H1 (cell line): ENCODE measurements around the gene OLFML2A.

Experiments
- BRCA1 ChIP-seq: IDR thresholded peaks from 2 replicates; pipeline ENCODE4 v1.6.1; 2012; ENCODE audit warnings: low read depth, low read length, improper control_type of control experiment
- CTCF ChIP-seq, 3 experiments: IDR thresholded peaks; 1 replicate in 2 of 3; 2 replicates in 1 of 3; pipeline versions ENCODE4 v1.5.1 to v1.6.1; 2011; ENCODE audit warnings: low read length in 3 of 3, mild to moderate bottlenecking in 3 of 3, inconsistent platforms in 2 of 3, low read depth in 1 of 3, moderate library complexity in 1 of 3; ENCODE audit not compliant: insufficient read depth in 1 of 3; ENCODE audit errors: control extremely low read depth in 1 of 3
- EZH2 ChIP-seq: fragments of 200-600 bp; sonication (generic); IDR thresholded peaks from 2 replicates; pipeline ENCODE4 v1.7.1; 2012; ENCODE audit warnings: low read depth, mild to moderate bottlenecking, moderate library complexity, low read length, inconsistent platforms; ENCODE audit not compliant: severe bottlenecking
- GABPA ChIP-seq: IDR thresholded peaks from 2 replicates; pipeline ENCODE4 v1.6.1; 2011; ENCODE audit warnings: mild to moderate bottlenecking, low read length, moderate library complexity, borderline replicate concordance; ENCODE audit not compliant: insufficient read depth
- HDAC2 ChIP-seq, 2 experiments: fragments of 300-600 bp in 1 of 2; sonication (generic) in 1 of 2; IDR thresholded peaks; 2 replicates each; pipeline ENCODE4 v1.6.1; 2011 to 2012; ENCODE audit warnings: low read depth in 2 of 2, low read length in 2 of 2, mild to moderate bottlenecking in 2 of 2, moderate library complexity in 2 of 2, borderline replicate concordance in 1 of 2, inconsistent platforms in 1 of 2
- MAX ChIP-seq: IDR thresholded peaks from 2 replicates; pipeline ENCODE4 v1.6.1; 2012; ENCODE audit warnings: inconsistent platforms
- POLR2A ChIP-seq, 2 experiments: IDR thresholded peaks; 1 replicate in 1 of 2; 2 replicates in 1 of 2; pipeline ENCODE4 v1.6.1; 2011; ENCODE audit warnings: low read depth in 2 of 2, low read length in 2 of 2, mild to moderate bottlenecking in 2 of 2; ENCODE audit errors: control extremely low read depth in 1 of 2
- POLR2AphosphoS5 ChIP-seq: IDR thresholded peaks from 2 replicates; pipeline ENCODE4 v1.6.1; 2011; ENCODE audit warnings: low read depth, low read length
- RAD21 ChIP-seq, 2 experiments: IDR thresholded peaks in 1 of 2; conservative IDR thresholded peaks in 1 of 2; 2 replicates each; pipeline ENCODE4 v1.6.1; 2011; ENCODE audit warnings: low read depth in 2 of 2, low read length in 2 of 2, improper control_type of control experiment in 1 of 2, inconsistent platforms in 1 of 2, mild to moderate bottlenecking in 1 of 2, moderate library complexity in 1 of 2
- TAF1 ChIP-seq: IDR thresholded peaks from 2 replicates; pipeline ENCODE4 v1.6.1; 2011; ENCODE audit warnings: mild to moderate bottlenecking, low read depth, low read length
- YY1 ChIP-seq: IDR thresholded peaks from 2 replicates; pipeline ENCODE4 v1.6.1; 2011; ENCODE audit warnings: low read depth, mild to moderate bottlenecking, low read length

DNA sequence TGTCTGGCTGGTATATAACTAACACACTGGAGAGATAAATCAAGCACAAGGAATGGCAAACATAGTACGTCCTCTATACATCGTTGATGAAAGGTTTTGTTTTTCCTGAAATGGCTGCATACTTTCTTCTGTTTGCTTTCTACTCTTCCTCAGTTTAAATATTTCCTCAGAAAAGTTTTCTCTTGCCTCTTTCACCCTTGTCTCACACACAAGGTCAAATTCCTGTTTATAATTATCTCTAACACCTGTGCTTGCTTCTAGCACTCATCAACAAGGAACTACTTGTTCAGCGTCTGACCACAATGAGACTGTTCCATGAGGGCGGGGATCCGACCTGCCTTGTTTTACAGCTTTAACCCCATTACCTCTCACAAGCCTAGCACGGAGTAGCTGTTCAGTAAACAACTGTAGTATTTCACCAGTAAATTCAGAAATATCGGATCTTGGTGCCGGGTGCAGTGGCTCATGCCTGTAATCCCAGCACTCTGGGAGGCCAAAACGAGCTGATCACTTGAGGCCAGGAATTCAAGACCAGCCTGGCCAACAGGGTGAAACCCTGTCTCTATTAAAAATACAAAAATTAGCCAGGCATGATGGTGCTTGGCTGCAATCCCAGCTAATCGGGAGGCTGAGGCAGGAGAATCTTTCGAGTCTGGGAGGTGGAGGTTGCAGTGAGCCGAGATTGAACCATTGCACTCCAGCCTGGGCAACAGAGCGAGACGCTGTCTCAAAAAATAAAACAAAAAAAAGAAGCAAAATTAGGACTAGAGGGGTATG lies 42.8 kb upstream of the OLFML2A start:
- TF ChIP-seq CTCF (IDR thresholded peaks at IDR 0.05; ENCODE audit: control extremely low read depth in 1 of 3, insufficient read depth in 1 of 3, low read depth in 1 of 3, low read length in 3 of 3), result no peak
- TF ChIP-seq POLR2A (IDR thresholded peaks at IDR 0.05; ENCODE audit: control extremely low read depth in 1 of 2, low read depth in 2 of 2, low read length in 2 of 2), result no peak
- TF ChIP-seq YY1, result no peak
- no peak for TF ChIP-seq MAX
- no peak for TF ChIP-seq GABPA
- TF ChIP-seq BRCA1, result no peak
- no peak for TF ChIP-seq HDAC2 (IDR thresholded peaks at IDR 0.05; ENCODE audit: borderline replicate concordance in 1 of 2, low read depth in 2 of 2, low read length in 2 of 2)
- TF ChIP-seq TAF1, result no peak
- TF ChIP-seq RAD21 (IDR thresholded peaks at IDR 0.05 in 1 of 2, conservative IDR thresholded peaks at IDR 0.05 in 1 of 2; ENCODE audit: low read depth in 2 of 2, low read length in 2 of 2), result no peak
- no peak for TF ChIP-seq POLR2AphosphoS5
- no peak for TF ChIP-seq EZH2
